ENCODE data around the gene NME5.

Gene NME5

GRCh38 chr5:138129347-138129746, 9.9 kb downstream of the NME5 start:
- DNase-seq = no peak
- no peak overlapping the region for H3K27ac Mint-ChIP-seq
- TF ChIP-seq CTCF (IDR thresholded peaks at IDR 0.05) = no peak
- H3K4me1 Mint-ChIP-seq = peaks cover 18% of the 10 kb centered on the region
- H3K9me3 Mint-ChIP-seq = no peaks in the 10 kb centered on the region
- H3K36me3 Mint-ChIP-seq (ENCODE audit: low read depth) = no peaks in the 10 kb centered on the region
- no peak overlapping the region for H3K4me3 Mint-ChIP-seq
- H3K27me3 Mint-ChIP-seq (ENCODE audit: low read depth, poor library complexity) = no peaks in the 10 kb centered on the region

GRCh38 chr5:138128334-138128733, 10.9 kb downstream of the NME5 start:
- no peaks in the 10 kb centered on the region for H3K9me3 Mint-ChIP-seq
- DNase-seq = no peak

GRCh38 chr5:138115254-138115653, 24.0 kb downstream of the NME5 start:
- peaks cover 19% of the 10 kb centered on the region for H3K36me3 Mint-ChIP-seq (ENCODE audit: low read depth)
- no peak overlapping the region for H3K27ac Mint-ChIP-seq
- peaks cover 10% of the 10 kb centered on the region for H3K9me3 Mint-ChIP-seq
- peaks cover 1% of the 10 kb centered on the region for H3K27me3 Mint-ChIP-seq (ENCODE audit: low read depth, poor library complexity)
- no peak for TF ChIP-seq CTCF (IDR thresholded peaks at IDR 0.05)
- peaks cover 17% of the 10 kb centered on the region for H3K4me1 Mint-ChIP-seq
- no peak overlapping the region for H3K4me3 Mint-ChIP-seq
- DNase-seq = no peak

More at GRCh38 chr5:138128334-138128733, 10.9 kb downstream of the NME5 start:
- Mint-ChIP-seq H3K27me3 (ENCODE audit: low read depth, poor library complexity) (no peaks in the 10 kb centered on the region), H3K27ac (peak overlapping the region; percentile 31), H3K4me1 (peaks cover 14% of the 10 kb centered on the region), H3K4me3 (no peak overlapping the region), H3K36me3 (ENCODE audit: low read depth) (no peaks in the 10 kb centered on the region)
- no peak for TF ChIP-seq CTCF (IDR thresholded peaks at IDR 0.05)

- Mint-ChIP-seq H3K36me3 (ENCODE audit: low read depth) (peaks cover 13% of the 10 kb centered on the region), H3K4me3 (no peak overlapping the region)
These were observed 27.3 kb downstream of the NME5 start for GRCh38 chr5:138111937-138112336.

GRCh38 chr5:138111181-138111580, 28.0 kb downstream of the NME5 start:
- Mint-ChIP-seq H3K27ac (peak overlapping the region; percentile 57), H3K4me1 (peaks cover 34% of the 10 kb centered on the region), H3K36me3 (ENCODE audit: low read depth) (peaks cover 5% of the 10 kb centered on the region), H3K4me3 (no peak overlapping the region), H3K27me3 (ENCODE audit: low read depth, poor library complexity) (no peaks in the 10 kb centered on the region), H3K9me3 (peaks cover 2% of the 10 kb centered on the region)
- DNase-seq = no peak
- TF ChIP-seq CTCF (IDR thresholded peaks at IDR 0.05) = no peak

More at GRCh38 chr5:138111937-138112336, 27.3 kb downstream of the NME5 start:
- peaks cover 34% of the 10 kb centered on the region for H3K4me1 Mint-ChIP-seq
- no peak for TF ChIP-seq CTCF (IDR thresholded peaks at IDR 0.05)
- DNase-seq = no peak
- no peaks in the 10 kb centered on the region for H3K27me3 Mint-ChIP-seq (ENCODE audit: low read depth, poor library complexity)
- peak overlapping the region; percentile 57 for H3K27ac Mint-ChIP-seq
- H3K9me3 Mint-ChIP-seq = peaks cover 9% of the 10 kb centered on the region

GRCh38 chr5:138110266-138110963, 28.8 kb downstream of the NME5 start:
- H3K4me3 Mint-ChIP-seq = no peak overlapping the region
- H3K36me3 Mint-ChIP-seq (ENCODE audit: low read depth) = no peaks in the 10 kb centered on the region
- no peak for TF ChIP-seq CTCF (IDR thresholded peaks at IDR 0.05)
- H3K27me3 Mint-ChIP-seq (ENCODE audit: low read depth, poor library complexity) = no peaks in the 10 kb centered on the region
- no peak overlapping the region for H3K27ac Mint-ChIP-seq
- DNase-seq = peak; percentile 31
- H3K9me3 Mint-ChIP-seq = no peaks in the 10 kb centered on the region
- H3K4me1 Mint-ChIP-seq = peaks cover 34% of the 10 kb centered on the region

Measured in nephron progenitor cell (in vitro differentiated cells).